ENCODE measurements around the gene OR9G1. TPM values are rescaled to one million over a fixed set of nuclear protein-coding genes. Genes with fewer than 3 reads are reported as not detected.

OR9G1 gene
- polyA plus RNA-seq, 1 donor (not counting 4 experiments of a cell fraction or from before 2014, with no cell fraction given): not detected

DNA sequence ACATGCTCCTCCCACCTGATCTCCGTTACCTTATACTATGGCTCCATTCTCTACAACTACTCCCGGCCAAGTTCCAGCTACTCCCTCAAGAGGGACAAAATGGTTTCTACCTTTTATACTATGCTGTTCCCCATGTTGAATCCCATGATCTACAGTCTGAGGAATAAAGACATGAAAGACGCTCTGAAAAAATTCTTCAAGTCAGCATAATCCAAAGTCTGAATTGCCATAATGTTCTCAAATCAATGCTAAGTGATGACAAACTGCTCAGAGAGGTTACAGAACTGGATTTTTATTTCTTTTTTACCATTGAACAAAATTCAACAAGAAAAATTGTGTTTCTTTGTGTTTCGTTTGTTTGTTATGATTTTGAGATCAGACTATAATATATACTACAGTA, 42.0 kb downstream of the OR9G1 start:
- Histone ChIP-seq H3K4me1 (ENCODE audit: control insufficient read depth, extremely low read depth, insufficient read depth, low read length) (no peaks in the 10 kb centered on the region), H3K4me2 (ENCODE audit: control insufficient read depth, extremely low read depth, insufficient read depth, low read depth, low read length) (no peak overlapping the region), H4K20me1 (ENCODE audit: control insufficient read depth, extremely low read depth, insufficient read depth, low read length) (no peaks in the 10 kb centered on the region), H3K27me3 (ENCODE audit: control insufficient read depth, extremely low read depth, insufficient read depth, low read length) (no peaks in the 10 kb centered on the region), H3K9me3 (ENCODE audit: control insufficient read depth, low read depth, low read length) (no peaks in the 10 kb centered on the region), H3K79me2 (ENCODE audit: control insufficient read depth, insufficient read depth, low read length) (no peaks in the 10 kb centered on the region), H3K36me3 (ENCODE audit: control insufficient read depth in 2 of 2, extremely low read depth in 1 of 2, insufficient read depth in 2 of 2, low read length in 2 of 2) (no peaks in the 10 kb centered on the region), H3K4me3 (ENCODE audit: control insufficient read depth in 2 of 3, extremely low read depth in 1 of 3, insufficient read depth in 2 of 3, low read depth in 1 of 3, low read length in 3 of 3) (no peak overlapping the region), H3K9ac (ENCODE audit: control insufficient read depth, extremely low read depth, insufficient read depth, low read length) (no peak overlapping the region), H3K27ac (ENCODE audit: control insufficient read depth, insufficient read depth, low read length) (no peak overlapping the region), H3K9me1 (ENCODE audit: control insufficient read depth, extremely low read depth, insufficient read depth, low read length) (no peaks in the 10 kb centered on the region), H2AFZ (ENCODE audit: control insufficient read depth, low read length) (no peak overlapping the region)
- dilution Hi-C loops (cut with MboI; ENCODE audit: extremely low pct_ligation_motif_present, low sequenced_read_pairs): no loop called here
- FAIRE-seq: no peak
- TF ChIP-seq CTCF (optimal IDR thresholded peaks at IDR 0.05 in 1 of 3, IDR thresholded peaks at IDR 0.05 in 1 of 3, conservative IDR thresholded peaks at IDR 0.05 in 1 of 3; ENCODE audit: extremely low read depth in 1 of 3, insufficient read depth in 2 of 3, low read length in 3 of 3) (no peak), EZH2 (IDR thresholded peaks at IDR 0.05; ENCODE audit: low read length) (no peak)
- no peak for DNase-seq (ENCODE audit: low read depth, low spot score)

DNA sequence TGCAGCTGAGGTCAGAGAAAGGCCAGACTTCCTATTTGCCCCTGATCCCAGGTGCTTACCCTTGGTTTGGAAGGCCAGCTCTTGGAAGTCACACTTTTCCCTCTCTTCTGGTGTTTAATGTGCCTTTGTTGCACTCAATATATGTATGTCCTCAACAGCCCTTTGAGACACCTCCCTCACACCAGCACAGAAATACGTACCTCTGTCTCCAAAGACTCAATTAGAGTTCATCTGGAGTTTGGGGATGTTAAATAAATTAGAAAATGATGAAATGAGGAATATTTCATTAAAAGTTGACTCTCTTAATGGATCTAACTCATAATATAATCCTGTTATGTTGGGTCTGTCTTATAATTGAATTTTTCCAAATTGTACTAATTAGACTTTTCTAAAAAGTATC, 49.7 kb downstream of the OR9G1 start, which contains the start of gene OR9G4:
TSS of gene OR9G4 (minus strand) at position 101 of the 400 bp plus-strand sequence. CDS start 4,931 bp downstream, outside the sequence.
- no peak for FAIRE-seq

More for the DNA sequence above, 49.7 kb downstream of the OR9G1 start, which contains the start of gene OR9G4:
- dilution Hi-C loops (cut with MboI; ENCODE audit: extremely low pct_ligation_motif_present, low sequenced_read_pairs): no loop called here
- TF ChIP-seq EZH2 (IDR thresholded peaks at IDR 0.05; ENCODE audit: low read length): no peak
- TF ChIP-seq CTCF (optimal IDR thresholded peaks at IDR 0.05 in 1 of 3, IDR thresholded peaks at IDR 0.05 in 1 of 3, conservative IDR thresholded peaks at IDR 0.05 in 1 of 3; ENCODE audit: extremely low read depth in 1 of 3, insufficient read depth in 2 of 3, low read length in 3 of 3): no peak
- no peak within 1 kb of the TSS for H3K9ac ChIP-seq (ENCODE audit: control insufficient read depth, extremely low read depth, insufficient read depth, low read length)
- H3K4me1 ChIP-seq (ENCODE audit: control insufficient read depth, extremely low read depth, insufficient read depth, low read length): no peaks in the 10 kb centered on the region
- DNase-seq (ENCODE audit: low read depth, low spot score): no peak
- H3K9me1 ChIP-seq (ENCODE audit: control insufficient read depth, extremely low read depth, insufficient read depth, low read length): no peaks in the 10 kb centered on the region
- H3K4me3 ChIP-seq (ENCODE audit: control insufficient read depth in 2 of 3, extremely low read depth in 1 of 3, insufficient read depth in 2 of 3, low read depth in 1 of 3, low read length in 3 of 3): no peak within 1 kb of the TSS
- H3K4me2 ChIP-seq (ENCODE audit: control insufficient read depth, extremely low read depth, insufficient read depth, low read depth, low read length): no peak within 1 kb of the TSS
- H2AFZ ChIP-seq (ENCODE audit: control insufficient read depth, low read length): no peak within 1 kb of the TSS
- no peaks in the 10 kb centered on the region for H3K27me3 ChIP-seq (ENCODE audit: control insufficient read depth, extremely low read depth, insufficient read depth, low read length)
- no peaks in the 10 kb centered on the region for H4K20me1 ChIP-seq (ENCODE audit: control insufficient read depth, extremely low read depth, insufficient read depth, low read length)
- no peak within 1 kb of the TSS for H3K27ac ChIP-seq (ENCODE audit: control insufficient read depth, insufficient read depth, low read length)
- H3K79me2 ChIP-seq (ENCODE audit: control insufficient read depth, insufficient read depth, low read length): no peaks in the 10 kb centered on the region
- H3K36me3 ChIP-seq (ENCODE audit: control insufficient read depth in 2 of 2, extremely low read depth in 1 of 2, insufficient read depth in 2 of 2, low read length in 2 of 2): no peaks in the 10 kb centered on the region
- H3K9me3 ChIP-seq (ENCODE audit: control insufficient read depth, low read depth, low read length): no peaks in the 10 kb centered on the region
